Measurements from ENCODE around the gene VARS2.

The VARS2 gene

DNA sequence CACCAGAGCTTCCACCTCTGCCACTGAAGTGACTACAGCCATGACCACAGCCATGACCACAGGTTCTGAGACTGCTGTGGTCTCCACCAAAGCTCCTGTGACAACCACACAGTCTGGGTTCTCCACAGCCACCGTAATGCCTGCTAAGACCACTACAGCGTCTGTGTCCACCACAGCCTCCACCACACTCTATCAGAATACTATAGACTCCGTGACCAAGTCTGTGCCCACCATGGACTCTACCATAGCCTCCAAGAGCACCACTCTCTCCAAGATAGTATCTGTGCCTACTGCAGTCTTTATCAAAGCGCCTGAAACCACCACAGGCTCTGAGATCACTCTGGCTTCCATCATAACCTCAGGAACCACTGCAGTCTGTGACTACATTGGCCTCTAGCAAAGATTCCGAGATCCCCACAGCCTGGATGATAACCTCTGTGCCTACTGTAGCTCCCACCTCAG lies 51.1 kb downstream of the VARS2 start:
- DNase-seq = no peak

DNA sequence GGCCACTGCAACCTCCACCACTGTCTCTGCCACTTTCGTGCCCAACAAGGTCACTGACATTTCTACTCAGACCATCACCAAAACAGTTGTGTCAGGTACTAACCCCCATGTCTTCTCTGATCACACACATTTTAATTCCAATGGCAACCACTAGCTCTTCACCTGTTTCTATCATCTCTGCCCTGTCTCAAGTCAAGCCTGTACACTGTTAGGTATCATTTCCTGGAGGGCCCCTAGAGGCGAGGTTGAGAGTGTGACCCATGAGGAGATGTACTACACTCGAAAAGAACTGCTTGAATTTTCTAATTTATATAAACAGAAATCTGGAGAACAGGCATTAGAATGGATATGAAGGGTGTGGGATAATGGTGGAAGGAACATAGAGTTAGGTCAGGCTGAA lies 52.1 kb downstream of the VARS2 start:
- no peak for DNase-seq

DNA sequence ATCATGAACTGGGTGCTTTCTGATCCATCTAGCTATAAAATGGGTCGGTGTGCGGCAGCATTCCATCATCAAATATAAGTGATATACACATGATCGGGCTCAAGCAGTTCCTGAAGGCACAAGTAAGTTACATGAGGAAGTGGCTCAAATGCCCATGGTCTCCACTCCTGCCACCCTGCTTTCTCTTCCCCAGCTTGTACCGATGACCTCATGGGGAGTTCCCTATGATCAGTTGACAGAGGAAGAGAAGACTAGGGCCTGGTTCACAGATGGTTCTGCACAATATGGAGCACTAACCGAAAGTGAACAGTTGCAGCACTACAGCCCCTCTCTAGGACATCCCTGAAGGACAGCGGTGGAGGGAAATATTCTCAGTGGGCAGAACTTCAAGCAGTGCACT lies 55.1 kb downstream of the VARS2 start:
- DNase-seq = peak in 1 of 2 donors; percentile 12

DNA sequence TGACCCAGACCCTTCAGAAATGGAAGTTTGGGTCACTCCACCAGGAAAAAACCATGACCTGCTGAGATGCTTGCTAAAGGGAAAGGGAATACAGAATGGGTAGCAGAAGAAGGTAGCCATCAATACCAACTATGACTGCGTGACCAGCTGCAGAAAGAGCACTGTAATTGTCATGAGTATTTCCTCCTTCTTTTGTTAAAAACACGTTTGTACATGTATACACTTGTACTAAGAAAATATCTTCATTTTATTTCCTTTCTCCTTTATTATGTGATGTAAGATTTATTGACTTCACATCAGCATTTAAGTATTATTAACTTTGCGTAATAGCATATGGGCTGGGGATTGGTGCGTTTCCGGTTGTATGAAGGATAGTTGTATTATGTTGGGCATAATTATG lies 56.9 kb downstream of the VARS2 start:
- no peak for DNase-seq

DNA sequence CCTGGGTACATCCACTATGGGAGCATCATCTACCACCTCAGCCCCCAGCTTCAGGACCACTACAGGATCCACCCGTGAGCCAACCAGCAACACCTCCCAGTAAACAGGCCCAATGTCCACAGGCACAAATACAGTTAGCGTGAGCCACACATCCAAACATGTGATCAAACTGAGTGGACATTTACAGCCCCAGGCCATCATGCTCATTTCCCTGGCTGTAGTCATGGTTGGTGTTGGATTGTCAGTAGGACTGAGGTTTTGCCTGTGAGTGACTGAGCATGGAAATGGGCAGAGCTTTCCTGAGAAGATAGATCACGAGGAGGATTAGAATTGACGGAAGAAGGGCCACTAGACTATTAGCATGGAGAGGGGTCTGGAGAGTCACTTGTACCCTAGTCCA lies 58.8 kb downstream of the VARS2 start:
- no peak for DNase-seq

DNA sequence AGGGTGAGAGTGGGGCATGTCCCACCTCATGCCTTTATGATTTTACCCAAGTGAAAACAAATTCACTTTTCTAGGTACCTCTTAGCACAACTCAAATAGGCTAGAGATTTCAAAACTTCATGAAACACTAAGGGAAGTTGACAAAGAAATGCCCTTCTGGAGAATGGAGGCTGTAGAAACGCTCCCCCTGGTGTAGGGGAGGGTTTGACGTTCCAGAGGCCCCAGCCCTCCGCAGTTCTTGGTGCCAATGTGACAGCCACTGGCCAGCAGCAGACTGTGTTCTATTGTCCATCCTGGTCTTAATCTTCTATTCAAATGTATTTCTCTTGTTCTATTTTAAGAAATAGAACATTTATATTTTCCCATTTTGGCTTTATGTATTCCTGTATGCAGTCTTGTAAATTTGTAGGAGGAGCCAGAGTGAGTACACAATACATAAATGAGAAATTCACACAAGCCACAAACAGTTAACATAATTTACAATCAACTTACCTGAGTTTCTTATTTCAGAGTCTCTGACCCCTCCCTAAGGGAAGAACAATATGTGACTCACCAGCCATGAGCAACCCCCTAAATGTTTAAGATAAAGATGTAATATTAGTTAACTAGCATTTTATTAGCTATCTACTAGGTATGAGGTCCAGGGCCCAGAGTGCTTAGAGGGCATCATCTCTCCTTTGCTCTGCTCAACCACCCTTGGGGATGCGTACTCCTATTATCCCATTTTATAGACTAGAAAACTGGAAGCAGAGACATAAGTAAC lies 60.6 kb downstream of the VARS2 start:
- DNase-seq = no peak
